Heart left ventricle (tissue), 13 donors: ENCODE data around the gene ENAH.

Experiments
- CTCF ChIP-seq, 12 donors: fragments of 200-600 bp; sonication (generic) in 4 of 12; IDR thresholded peaks; one replicate each; pipeline versions ENCODE4 v1.5.0 to v1.8.0; 2018 to 2022; ENCODE audit warnings: antibody characterized with exemption in 12 of 12, mild to moderate bottlenecking in 5 of 12
- POLR2A ChIP-seq, 2 donors: fragments of 450-650 bp; IDR thresholded peaks; one replicate each; pipeline ENCODE4 v1.6.1; 2017; ENCODE audit warnings: antibody characterized with exemption in 2 of 2, mild to moderate bottlenecking in 2 of 2, moderate library complexity in 2 of 2
- donor health status: ischemic (EF 13 %, LVEDD 7.1; RV severe dilation, severe dysfunction).
- donor health status: DM: no; HTN: yes; CAD: no.
- donor health status: DM: no; HTN: no; CAD: no.
- donor health status: ischemic (EF 25% LVEDD 6.9; RV normal size, moderate dysfunction).
- donor health status: ischemic (EF 25% LVEDD 5.7; RV mildly dilated, moderate dysfunction).
- donor health status: ischemic (EF 35%, LVEDD 5.7; RV mildly dilated, moderate dysfunction).
- donor health status: nonischemic (EF 11% LVEDD 7.7; RV severe dilation, severe dysfunction).
- donor health status: DM: yes; HTN: yes; CAD: no.
- donor health status: PGD.
- donor health status: ischemic (EF 29% LVEDD 5.4; RV normal size, mild dysfunction).
- donor health status: nonischemic (EF 23%, LVEDD 6.1; RV moderate dilation, normal function).

- no peak for TF ChIP-seq POLR2A (IDR thresholded peaks at IDR 0.05)
- TF ChIP-seq CTCF (IDR thresholded peaks at IDR 0.05), result no peak
Observed at GRCh38 chr1:225520587-225521227, 132.2 kb downstream of the ENAH start.
